Choroid plexus epithelial cell (primary cell): ENCODE data around the gene PPP1R12B.
A peak's percentile ranks its signal among the peaks of the same experiment; 100 is the strongest.

Source experiments
- DNase-seq: peaks from one replicate; pipeline ENCODE4 v3.0.0-alpha.2; 2010; ENCODE audit warnings: low read depth
- H3K4me3 ChIP-seq: 2 replicates; pipeline ENCODE4 v1.5.1; 2011; ENCODE audit warnings: low read depth, mild to moderate bottlenecking, control low read depth, low read length, moderate library complexity
- TF ChIP-seq, protein P1 (sequence below): conservative IDR thresholded peaks from 2 replicates; pipeline ENCODE4 v1.5.1; 2011; ENCODE audit warnings: low read depth, mild to moderate bottlenecking, control low read depth, inconsistent platforms, low read length, moderate library complexity

The PPP1R12B gene

DNA sequence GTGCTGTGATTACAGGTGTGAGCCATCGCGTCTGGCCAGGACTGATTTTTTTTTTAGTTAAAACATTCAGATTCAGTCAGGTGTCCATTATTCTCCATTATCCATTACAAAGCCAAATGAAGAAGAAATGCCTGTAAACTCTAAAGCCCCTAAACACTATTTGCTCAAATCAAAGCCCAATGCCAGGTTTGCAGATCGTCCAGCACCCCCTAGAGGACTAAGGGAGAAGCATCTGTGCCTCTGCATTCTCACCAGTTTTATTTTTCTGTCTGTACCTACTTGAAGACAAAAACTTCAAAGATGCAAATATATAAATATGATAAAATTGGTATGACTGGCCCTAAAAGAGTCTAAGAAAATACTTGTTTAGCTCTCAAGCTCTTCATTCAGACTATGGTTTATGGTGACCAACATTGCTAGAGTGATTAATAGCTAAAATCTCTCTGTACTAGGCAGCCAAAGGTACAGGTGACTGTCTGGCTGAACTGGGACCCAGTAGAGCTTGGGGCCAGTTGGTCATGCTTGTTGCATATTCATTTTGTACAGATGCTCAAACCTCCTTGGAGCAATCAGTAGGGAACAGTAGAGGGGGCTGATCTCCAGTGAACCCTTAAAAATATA lies 223.3 kb downstream of the PPP1R12B start:
- TF ChIP-seq, protein P1, sequence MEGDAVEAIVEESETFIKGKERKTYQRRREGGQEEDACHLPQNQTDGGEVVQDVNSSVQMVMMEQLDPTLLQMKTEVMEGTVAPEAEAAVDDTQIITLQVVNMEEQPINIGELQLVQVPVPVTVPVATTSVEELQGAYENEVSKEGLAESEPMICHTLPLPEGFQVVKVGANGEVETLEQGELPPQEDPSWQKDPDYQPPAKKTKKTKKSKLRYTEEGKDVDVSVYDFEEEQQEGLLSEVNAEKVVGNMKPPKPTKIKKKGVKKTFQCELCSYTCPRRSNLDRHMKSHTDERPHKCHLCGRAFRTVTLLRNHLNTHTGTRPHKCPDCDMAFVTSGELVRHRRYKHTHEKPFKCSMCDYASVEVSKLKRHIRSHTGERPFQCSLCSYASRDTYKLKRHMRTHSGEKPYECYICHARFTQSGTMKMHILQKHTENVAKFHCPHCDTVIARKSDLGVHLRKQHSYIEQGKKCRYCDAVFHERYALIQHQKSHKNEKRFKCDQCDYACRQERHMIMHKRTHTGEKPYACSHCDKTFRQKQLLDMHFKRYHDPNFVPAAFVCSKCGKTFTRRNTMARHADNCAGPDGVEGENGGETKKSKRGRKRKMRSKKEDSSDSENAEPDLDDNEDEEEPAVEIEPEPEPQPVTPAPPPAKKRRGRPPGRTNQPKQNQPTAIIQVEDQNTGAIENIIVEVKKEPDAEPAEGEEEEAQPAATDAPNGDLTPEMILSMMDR = peak; percentile 96
- DNase-seq = peak; percentile 81
- no peak overlapping the region for H3K4me3 ChIP-seq

DNA sequence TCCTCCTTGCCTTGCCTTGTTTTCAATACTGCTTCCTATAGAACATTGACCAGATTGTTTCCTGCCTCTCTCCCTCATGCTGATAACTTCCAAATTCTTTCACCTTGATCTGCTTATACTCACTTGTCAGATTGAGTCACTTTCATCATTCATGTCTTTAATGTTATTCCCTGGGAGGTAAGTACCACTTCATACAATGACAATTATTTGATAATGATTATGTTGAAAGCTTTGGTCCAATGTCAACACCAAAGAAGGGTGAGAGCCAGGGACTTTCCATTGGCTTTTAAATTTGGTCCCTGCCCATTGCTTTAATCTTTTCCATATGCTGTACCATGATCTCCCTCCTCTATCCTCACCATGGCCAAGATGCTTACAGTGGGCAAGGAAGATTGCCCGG lies 224.4 kb downstream of the PPP1R12B start:
- TF ChIP-seq, protein P1 = no peak
- no peak overlapping the region for H3K4me3 ChIP-seq
- DNase-seq = no peak

DNA sequence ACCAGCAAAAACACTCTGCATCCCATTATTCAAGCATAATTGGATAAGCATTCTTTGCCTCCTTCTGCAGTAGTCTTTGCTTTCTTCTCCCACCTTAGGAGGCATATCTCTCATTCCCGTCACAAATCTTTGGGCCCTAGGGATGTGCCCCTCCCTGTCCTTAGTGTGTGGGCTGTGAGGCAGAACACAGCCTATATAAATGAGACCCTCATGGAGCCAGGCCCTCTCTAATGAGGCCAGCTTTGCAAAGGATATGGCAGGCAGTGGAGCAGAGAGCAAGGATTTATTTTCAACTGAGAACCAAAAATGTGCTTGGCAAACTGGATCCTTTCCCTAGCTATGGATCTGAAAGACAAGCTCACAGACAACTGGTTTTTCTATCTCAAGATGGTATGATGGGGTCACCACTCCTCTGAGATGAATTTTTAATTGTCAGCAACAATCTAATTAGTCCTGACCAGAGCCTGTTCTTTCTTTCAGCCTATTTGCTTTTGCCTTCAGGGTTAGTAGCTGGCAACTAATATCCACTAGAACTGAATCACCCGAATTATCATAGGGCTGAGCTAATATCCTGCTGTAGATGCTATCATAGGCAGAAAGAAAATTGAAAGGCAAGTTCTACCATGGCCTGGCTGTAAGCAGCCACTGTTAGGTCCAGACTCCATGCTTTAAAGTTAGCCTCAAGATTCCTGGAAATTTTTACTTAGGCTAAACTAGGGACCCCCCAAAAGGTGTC lies 227.6 kb downstream of the PPP1R12B start:
- H3K4me3 ChIP-seq = no peak overlapping the region
- DNase-seq = peak; percentile 40
- TF ChIP-seq, protein P1 = no peak

DNA sequence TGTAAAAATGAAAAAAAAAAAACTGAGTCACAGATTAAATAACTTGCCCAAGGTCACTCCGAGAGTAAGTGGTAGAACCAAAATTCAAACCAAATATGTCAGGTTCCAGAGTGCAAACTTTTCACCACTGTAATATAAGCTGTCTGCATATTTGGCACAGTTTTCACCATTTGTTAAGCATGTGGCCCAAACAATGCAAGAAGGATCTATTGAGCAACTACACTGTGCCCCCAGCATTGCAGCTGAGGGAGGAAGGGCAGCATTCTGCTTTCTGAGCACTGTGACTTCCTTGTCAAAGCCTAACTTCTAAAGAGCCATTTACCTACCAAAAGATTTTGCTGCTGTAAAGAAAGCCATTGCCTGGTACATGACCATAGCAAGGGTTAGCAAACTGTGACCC lies 228.3 kb downstream of the PPP1R12B start:
- TF ChIP-seq, protein P1 = no peak
- DNase-seq = peak; percentile 92
- no peak overlapping the region for H3K4me3 ChIP-seq

DNA sequence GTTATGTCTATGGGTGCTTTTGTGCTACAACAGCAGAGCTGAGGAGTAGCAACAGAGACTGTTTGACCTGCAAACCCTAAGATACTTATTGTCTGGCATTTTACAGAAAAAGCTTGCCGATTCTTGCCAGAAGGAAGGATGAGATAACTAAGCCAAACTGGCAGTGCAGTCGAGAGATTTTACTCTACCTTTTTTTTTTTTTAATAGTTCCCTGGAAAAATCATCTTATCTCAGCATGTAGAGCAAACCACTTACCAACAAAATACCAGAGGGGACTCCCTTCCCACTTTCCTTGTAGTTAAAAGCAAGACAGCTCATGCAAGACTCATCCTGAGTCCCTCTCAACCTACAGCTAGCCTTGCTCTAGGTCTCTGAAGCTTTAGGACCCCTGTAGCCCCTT lies 228.9 kb downstream of the PPP1R12B start:
- H3K4me3 ChIP-seq = no peak overlapping the region
- DNase-seq = peak; percentile 55
- TF ChIP-seq, protein P1 = no peak

DNA sequence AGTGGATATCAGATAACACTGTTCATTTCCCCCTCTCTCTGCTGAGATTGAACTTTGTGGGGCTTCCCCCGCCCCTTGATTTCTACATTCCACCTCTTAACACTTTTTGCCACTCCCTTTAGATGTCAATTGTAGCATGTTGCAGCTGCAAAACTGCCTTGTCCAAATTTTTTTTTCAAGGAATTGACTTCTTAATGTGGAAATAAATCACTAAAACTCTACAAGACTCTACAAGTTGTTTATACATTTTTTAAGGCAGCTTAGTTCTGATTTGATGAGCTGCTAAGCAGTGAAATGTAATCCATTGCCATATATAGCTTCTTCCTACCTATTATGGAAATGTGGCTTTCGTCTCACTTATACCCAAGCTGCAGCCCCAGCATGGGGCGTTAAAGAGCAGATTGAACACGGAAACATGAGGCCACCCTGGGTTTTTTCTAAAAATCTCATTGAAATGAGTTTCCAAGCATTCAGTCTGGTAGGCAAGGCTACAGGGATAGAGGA lies 229.6 kb downstream of the PPP1R12B start:
- TF ChIP-seq, protein P1 = peak; percentile 12

More for the DNA sequence above, 229.6 kb downstream of the PPP1R12B start:
- peak; percentile 81 for DNase-seq
- H3K4me3 ChIP-seq = no peak overlapping the region
